NCI-H345 (cell line): ENCODE measurements around the gene CLECL1.
"Not testable (repeated sequence)": the region's sequence is repeated elsewhere in the genome, so short reads cannot be mapped to it uniquely, and the experiment has no call there.

Experiments used
- DNase-seq: peaks from one replicate; lab custom pipeline; 2025; lab: John Stamatoyannopoulos, UW

Gene CLECL1

GRCh38 chr12:9695150-9695549 is 37.7 kb downstream of the CLECL1 start:
- not testable (repeated sequence) for DNase-seq

DNA sequence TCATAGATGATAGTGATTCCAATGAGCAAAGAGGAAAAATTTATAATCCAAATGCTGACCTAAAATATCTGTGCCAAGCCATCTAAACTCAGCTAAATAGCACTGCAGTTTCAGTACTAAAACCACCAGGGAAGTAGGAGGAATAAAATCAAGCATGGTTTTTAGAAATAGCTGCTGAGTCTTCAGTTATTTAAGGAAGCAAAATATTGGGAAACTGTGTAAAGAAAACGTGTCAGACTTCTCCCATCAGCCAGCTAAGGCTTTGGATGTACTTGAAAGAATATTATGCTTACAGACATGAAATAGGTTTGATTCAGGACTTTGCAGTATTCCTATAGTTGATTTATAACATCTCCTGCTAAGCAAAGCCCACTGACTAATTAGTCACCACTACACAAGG is 38.7 kb downstream of the CLECL1 start:
- no peak for DNase-seq

DNA sequence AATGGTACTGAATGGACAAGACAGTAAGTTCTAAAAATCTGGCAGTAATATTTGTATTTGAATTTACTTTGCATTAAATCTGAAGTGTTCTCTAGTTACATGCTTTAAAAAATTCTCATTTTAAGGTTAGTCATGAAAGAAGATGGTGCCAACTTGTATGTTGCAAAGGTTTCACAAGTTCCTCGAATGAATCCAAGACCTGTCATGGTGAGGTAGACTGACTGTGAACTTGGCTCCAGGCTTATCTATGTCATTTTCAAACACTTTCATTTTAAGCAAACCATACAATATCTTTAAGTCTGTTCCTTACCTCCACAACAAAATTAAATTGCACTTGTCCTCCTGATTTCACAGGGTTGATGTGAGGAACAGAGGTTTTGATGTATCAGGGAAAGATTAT is 40.0 kb downstream of the CLECL1 start:
- no peak for DNase-seq

DNA sequence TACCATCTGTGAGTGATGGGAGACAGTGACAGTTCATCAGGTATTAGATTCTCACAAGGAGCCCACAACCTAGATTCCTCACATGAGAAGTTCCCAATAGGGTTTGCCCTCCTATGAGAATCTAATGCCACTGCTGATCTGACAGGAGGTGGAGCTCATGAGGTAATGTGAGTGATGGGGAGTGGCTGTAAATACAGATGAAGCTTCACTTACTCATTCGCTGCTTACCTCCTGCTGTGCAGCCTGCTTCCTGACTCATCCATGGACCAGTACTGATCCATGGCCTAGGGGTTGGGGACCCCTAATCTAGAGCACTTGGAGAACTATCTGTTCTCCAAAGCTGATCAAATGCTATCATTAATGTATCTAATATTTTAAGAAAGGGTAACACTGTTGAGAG is 45.7 kb downstream of the CLECL1 start:
- DNase-seq = no peak

- DNase-seq = no peak
These were observed 47.0 kb downstream of the CLECL1 start for GRCh38 chr12:9685915-9686314.

DNA sequence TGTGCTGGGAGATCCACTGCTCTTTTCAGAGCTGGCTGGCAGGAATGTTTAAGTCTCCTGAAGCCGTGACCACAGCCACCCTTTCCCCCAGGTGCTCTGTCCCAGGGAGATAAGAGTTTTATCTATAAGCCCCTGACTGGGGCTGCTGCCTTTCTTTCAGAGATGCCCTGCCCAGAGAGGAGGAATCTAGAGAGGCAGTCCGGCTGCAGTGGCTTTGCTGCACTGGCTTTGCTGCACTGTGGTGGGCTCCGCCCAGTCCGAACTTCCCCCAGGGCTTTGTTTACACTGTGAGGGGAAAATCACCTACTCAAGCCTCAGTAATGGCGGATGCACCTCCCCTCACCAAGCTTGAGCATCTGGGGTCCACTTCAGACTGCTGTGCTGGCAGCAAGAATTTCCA is 47.5 kb downstream of the CLECL1 start:
- DNase-seq = not testable (repeated sequence)

DNA sequence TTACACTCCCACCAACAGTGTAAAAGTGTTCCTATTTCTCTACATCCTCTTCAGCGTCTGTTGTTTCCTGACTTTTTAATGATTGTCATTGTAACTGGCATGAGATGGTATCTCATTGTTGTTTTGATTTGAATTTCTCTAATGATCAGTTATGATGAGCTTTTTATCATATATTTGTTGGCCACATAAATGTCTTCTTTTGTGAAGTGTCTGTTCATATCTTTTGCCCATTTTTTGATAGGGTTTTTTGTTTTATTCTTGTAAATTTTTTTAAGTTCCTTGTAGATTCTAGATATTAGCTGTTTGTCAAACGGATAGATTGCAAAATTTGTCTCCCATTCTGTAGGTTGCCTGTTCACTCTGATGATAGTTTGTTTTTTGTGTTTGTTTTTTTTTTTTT is 49.9 kb downstream of the CLECL1 start:
- DNase-seq = not testable (repeated sequence)

DNA sequence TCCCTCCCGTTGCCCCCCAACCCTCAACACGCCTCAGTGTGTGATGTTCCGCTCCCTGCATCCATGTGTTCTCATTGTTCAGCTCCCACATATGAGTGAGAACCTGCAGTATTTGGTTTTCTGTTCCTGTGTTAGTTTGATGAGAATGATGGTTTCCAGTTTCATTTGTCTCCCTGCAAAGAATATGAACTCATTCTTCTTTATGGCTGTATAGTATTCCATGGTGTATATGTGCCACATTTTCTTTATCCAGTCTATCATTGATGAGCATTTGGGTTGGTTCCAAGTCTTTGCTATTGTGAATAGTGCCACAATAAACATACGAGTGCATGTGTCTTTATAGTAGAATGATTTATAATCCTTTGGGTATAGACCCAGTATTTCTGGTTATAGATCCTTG is 50.4 kb downstream of the CLECL1 start:
- DNase-seq = not testable (repeated sequence)

DNA sequence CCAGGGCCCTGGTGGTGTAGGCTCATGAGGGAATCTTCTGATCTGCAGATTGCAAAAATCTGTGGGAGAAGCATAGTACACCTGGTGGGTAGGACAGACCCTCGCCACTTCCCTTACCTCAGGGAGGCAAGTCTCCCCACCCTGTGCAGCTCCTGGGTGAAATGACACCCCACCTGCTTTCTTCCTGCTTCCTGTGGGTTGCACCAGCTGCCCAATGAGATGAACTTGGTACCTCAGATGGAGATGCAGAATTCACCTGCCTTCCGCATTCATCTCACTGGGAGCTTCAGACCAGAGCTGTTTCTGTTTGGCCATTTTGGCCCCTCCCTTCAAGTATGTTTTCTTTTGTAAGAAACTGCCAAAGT is 58.7 kb downstream of the CLECL1 start:
- no peak for DNase-seq

- no peak for DNase-seq
These were observed 59.3 kb downstream of the CLECL1 start for GRCh38 chr12:9673404-9674225.
